Measurements from ENCODE around the gene KDM3B.
"Not testable (repeated sequence)": the region's sequence is repeated elsewhere in the genome, so short reads cannot be mapped to it uniquely, and the experiment has no call there.

The KDM3B gene

GRCh38 chr5:138352071-138352721 is at the start of gene KDM3B:
TSS of gene KDM3B (plus strand) at chr5:138352685. CDS start at chr5:138352796, 111 bp downstream.
- H3K4me3 ChIP-seq (ENCODE audit: low read length) = peak within 1 kb of the TSS; percentile 100
- no peak for TF ChIP-seq ZNF274 (IDR thresholded peaks at IDR 0.05; ENCODE audit: low read depth, low read length)

GRCh38 chr5:138303372-138303771 is 49.1 kb upstream of the KDM3B start:
- no peak for TF ChIP-seq ZNF274 (IDR thresholded peaks at IDR 0.05; ENCODE audit: low read depth, low read length)

GRCh38 chr5:138305797-138306196 is 46.7 kb upstream of the KDM3B start:
- no peak for TF ChIP-seq ZNF274 (IDR thresholded peaks at IDR 0.05; ENCODE audit: low read depth, low read length)
- H3K4me3 ChIP-seq (ENCODE audit: low read length) = no peak overlapping the region

More at GRCh38 chr5:138303372-138303771, 49.1 kb upstream of the KDM3B start:
- no peak overlapping the region for H3K4me3 ChIP-seq (ENCODE audit: low read length)

GRCh38 chr5:138315751-138316278 is 36.7 kb upstream of the KDM3B start:
- no peak overlapping the region for H3K4me3 ChIP-seq (ENCODE audit: low read length)
- TF ChIP-seq ZNF274 (IDR thresholded peaks at IDR 0.05; ENCODE audit: low read depth, low read length) = no peak

- no peak for TF ChIP-seq ZNF274 (IDR thresholded peaks at IDR 0.05; ENCODE audit: low read depth, low read length)
- H3K4me3 ChIP-seq (ENCODE audit: low read length) = no peak overlapping the region
These were observed 36.1 kb upstream of the KDM3B start for GRCh38 chr5:138316355-138316754.

GRCh38 chr5:138318211-138318610 is 34.3 kb upstream of the KDM3B start:
- not testable (repeated sequence) for H3K4me3 ChIP-seq (ENCODE audit: low read length)

- peak overlapping the region; percentile 82 for H3K4me3 ChIP-seq (ENCODE audit: low read length)
These were observed 21.6 kb upstream of the KDM3B start for GRCh38 chr5:138330813-138331448.

GRCh38 chr5:138331449-138332368 is 20.8 kb upstream of the KDM3B start, which contains the start of gene CDC25C:
TSS of gene CDC25C (minus strand) at chr5:138331804. CDS start at chr5:138331180, 624 bp downstream.
- TF ChIP-seq ZNF274 (IDR thresholded peaks at IDR 0.05; ENCODE audit: low read depth, low read length) = no peak
- peak within 1 kb of the TSS; percentile 89 for H3K4me3 ChIP-seq (ENCODE audit: low read length)

More at GRCh38 chr5:138330813-138331448, 21.6 kb upstream of the KDM3B start:
- no peak for TF ChIP-seq ZNF274 (IDR thresholded peaks at IDR 0.05; ENCODE audit: low read depth, low read length)

GRCh38 chr5:138334867-138335447 is 17.5 kb upstream of the KDM3B start:
- H3K4me3 ChIP-seq (ENCODE audit: low read length) = no peak overlapping the region
- no peak for TF ChIP-seq ZNF274 (IDR thresholded peaks at IDR 0.05; ENCODE audit: low read depth, low read length)

GRCh38 chr5:138336952-138337684 is 15.4 kb upstream of the KDM3B start:
- TF ChIP-seq ZNF274 (IDR thresholded peaks at IDR 0.05; ENCODE audit: low read depth, low read length) = no peak
- H3K4me3 ChIP-seq (ENCODE audit: low read length) = peak overlapping the region; percentile 81

- H3K4me3 ChIP-seq (ENCODE audit: low read length) = peak within 1 kb of the TSS; percentile 81
- TF ChIP-seq ZNF274 (IDR thresholded peaks at IDR 0.05; ENCODE audit: low read depth, low read length) = no peak
These were observed 14.6 kb upstream of the KDM3B start, which contains the start of gene FAM53C for GRCh38 chr5:138337685-138338410. TSS of gene FAM53C (plus strand) at chr5:138338266. CDS start at chr5:138341336, 3,070 bp downstream.

- H3K4me3 ChIP-seq (ENCODE audit: low read length) = peak overlapping the region; percentile 81
- no peak for TF ChIP-seq ZNF274 (IDR thresholded peaks at IDR 0.05; ENCODE audit: low read depth, low read length)
These were observed 13.9 kb upstream of the KDM3B start for GRCh38 chr5:138338411-138339090.
